HG03159 (cell line): Measurements from ENCODE around the gene ANO7.

Experiments used
- ATAC-seq: cut with Tn5 transposase; IDR thresholded peaks from one replicate; pipeline ENCODE4 v1.9.1; 2021; ENCODE audit warnings: mild to moderate bottlenecking, moderate library complexity; ENCODE audit not compliant: unreplicated experiment

ANO7 gene

DNA sequence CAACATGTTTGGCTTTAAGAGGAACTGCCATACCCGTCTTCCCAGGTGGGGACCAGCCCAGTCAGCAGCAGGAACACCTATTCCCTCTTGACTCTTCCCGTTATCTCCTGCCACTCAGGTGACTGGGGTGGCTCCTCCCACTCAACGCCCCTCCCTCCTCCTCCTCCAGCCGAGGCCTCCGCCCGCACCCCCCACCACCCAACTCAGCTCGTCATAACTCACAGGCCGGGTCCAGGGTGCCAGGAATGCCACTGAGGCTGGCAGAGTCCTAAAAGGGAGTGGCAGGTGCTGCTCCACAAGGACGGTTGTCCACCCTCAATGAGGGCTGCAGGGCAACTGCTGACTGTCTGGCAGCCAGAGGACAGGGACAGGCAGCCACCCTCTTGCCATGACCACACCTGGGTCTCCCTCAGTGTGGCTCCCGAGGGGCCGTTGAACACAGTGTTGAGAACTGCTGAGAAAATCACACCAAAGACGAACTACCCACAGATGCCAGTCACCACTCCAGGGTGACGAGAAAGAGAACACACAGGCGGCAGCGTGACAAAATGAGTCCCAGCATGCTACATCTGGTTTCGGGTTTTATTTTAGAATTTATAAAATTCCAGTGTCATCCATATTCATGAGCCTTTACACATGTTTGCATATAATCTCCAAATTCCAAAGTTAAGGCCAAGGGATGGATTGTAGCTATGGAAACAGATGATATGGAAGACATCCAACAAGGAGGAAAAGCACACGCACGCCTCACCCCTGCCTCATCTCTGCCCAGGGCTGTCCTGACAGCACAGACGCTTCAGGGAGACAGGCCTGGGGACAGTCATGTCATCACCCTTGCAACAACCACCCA lies 38.5 kb downstream of the ANO7 start:
- ATAC-seq = no peak

DNA sequence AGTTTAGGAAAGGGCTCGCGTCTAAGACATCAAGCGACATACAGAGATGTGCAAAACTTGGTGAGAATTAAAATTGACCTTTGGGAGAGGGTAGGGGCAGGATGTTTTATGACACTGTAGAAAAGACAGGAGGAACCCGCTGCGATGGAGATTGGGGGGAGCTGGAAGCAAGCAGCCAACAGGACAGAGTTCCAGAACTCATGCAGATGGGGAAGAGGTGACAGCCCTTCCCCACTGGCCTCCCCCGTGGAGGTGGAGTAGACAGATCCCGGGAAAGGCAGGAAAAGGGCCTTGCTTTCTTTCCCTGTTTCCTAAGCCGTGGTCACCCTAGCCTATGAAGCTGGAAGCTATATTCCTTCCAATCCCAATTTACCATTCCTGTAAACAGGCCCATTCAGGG lies 39.1 kb downstream of the ANO7 start:
- ATAC-seq = no peak

DNA sequence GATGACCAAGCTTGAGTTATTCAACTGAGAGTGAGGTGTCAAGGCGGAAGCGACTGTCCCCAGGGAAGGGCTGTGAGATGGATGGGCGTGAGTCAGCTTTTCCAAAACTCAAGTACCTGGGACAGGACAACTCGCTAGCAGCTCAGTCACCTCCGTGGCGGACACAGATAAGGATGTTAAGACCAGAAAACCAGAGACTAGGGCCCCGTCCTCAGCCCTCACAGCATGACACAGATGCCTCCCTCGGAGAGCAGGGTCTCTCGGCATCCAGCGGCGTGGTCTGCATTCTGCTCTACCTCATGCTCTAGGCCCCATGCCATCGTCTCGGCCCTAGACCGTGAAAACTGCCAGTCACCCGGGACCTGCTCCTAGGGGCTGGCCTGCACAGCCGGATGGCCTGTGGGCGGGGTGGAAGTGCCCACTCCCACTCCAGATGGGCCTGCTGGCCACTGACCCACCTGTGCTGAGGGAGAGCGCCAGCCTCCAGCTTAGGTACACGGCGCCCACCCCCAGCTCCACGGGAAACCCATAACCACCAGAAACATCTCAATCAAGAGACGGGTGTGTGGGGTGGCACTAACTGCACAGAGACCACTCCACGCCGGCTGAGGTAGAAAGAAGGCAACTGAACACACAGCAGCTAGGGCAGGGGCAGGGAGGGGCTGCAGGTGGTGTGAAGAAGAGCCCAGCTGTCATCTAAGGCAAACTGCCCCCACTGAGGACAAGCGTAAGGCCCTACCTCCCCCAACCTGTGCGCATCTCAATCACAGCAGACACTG lies 39.8 kb downstream of the ANO7 start:
- no peak for ATAC-seq

DNA sequence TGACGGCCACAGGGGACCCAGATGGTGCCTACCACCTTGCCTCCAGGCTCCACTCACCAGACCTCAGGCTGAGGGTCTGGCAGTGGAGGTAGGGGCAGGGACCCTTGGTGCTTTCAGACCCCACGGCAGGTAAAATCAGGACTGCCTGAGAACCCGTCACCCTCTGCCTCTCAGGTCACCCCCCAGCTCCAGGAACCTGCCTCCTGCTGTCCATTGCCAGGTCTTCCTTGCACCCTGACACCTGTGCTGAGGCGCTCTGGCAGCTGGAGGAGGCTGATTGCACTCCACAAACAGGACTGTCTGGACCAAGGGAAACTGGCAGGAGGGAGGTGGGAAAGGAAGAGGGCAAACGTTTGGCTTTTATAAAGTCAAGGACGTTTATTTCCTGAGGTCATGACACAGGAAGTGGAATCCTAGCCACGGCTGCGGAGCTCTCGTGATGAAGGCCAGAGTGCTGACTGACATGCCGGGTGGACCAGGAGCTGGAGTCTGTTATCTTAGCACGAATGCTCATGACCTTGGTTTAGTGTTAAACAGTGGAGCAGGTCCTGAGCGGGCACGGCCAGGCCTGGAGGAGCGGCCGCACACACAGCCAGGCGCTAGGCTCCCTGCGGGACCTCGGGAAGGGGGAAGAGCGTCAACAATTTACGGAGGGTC lies 40.5 kb downstream of the ANO7 start:
- ATAC-seq = no peak

DNA sequence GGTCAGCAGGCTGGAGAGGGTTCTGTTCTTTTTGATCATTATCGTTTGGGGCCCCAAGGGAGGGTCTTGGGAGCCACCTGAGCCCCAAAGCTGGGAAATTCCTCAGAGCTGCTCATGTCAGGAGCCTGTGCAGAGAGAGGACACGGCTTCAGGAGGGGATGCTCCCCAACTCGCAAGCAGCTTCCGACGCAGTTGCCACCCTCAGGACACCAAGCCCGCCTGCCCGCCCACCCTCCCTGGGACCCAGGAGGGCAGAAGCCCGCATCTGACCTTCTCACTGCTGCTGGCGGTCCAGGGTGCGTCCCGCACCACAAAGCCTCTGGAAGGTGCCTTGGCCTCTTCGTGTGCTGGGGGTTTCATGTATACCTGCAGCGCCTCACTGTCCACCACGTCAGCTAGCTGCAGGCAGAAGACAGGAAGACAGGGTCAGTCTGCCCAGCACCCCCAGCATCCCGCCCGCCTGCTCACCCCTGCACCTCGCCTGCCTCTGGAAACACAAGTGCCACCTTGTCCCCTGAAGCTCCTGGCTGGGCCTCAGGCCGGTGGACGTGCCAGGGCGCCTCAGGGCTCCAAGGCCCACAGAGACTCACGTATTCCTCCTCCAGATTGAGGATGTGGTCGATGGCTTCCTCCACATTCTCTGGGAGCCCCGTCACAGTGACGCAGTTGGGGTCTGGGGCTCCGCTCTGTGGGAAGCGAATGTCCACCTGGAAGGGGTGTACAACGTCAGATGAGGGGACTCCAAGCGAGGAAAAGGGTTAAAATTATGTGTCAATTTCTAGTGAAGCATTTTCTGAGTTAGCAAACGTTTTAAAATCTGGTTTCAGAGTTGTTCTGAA lies 41.3 kb downstream of the ANO7 start:
- ATAC-seq = no peak

DNA sequence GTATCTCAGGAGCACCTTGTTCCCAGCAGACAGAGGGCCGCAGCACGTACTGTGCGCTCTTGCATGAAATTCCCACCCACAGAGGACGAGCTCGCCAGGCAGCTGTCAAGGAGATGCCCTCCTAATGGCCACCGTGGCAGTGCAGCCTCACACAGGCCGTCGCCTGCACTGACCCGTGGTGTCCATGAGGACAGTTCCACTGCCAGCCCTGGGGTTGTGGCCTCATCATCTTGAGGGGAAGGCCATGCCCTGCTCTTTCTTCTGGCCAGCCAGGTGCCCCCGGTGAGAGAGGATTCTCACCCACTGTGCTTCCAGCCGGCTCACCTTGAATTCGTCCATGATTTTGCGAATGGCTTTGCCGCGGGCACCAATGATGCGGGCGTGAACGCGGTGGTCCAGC lies 42.0 kb downstream of the ANO7 start:
- ATAC-seq = no peak

DNA sequence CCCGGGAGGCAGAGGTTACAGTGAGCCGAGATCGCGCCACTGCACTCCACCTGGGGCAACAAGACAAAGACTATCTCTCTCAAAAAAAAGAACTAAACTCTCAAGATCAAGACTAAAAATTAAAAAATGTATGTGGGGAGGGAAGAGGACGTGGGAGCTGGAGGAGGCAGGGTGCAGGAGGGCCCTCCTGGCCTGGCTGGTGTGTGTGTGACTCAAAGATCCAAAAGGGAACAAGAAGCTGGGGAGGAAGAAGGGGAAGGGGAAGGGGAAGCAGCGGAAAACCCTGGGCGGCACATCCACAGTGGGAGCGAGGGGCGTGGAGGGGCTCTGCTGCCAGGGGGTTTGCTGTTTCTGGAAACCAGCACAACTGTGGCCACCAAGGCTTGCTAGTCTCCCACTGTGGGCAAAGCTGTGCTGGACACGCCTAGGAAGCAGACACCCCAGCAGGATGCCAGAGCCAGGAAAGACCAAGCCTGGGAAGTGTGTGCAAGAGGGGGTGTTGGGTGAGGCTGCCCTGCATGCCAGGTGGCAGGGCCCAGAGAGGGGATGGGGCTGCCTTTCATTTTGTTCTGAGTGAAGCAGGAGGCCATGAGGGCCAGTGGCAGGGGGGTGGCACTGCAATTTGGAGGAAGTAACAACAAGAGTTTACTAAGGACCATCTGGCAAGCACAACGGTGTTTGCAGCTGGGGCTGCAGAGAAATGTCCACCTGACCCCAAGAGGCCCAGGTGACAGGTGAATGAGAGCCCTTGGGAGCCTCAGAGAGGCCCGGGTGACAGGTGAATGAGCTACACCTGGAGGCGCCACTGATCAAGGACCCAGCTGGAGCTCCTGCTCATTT lies 44.5 kb downstream of the ANO7 start:
- no peak for ATAC-seq

DNA sequence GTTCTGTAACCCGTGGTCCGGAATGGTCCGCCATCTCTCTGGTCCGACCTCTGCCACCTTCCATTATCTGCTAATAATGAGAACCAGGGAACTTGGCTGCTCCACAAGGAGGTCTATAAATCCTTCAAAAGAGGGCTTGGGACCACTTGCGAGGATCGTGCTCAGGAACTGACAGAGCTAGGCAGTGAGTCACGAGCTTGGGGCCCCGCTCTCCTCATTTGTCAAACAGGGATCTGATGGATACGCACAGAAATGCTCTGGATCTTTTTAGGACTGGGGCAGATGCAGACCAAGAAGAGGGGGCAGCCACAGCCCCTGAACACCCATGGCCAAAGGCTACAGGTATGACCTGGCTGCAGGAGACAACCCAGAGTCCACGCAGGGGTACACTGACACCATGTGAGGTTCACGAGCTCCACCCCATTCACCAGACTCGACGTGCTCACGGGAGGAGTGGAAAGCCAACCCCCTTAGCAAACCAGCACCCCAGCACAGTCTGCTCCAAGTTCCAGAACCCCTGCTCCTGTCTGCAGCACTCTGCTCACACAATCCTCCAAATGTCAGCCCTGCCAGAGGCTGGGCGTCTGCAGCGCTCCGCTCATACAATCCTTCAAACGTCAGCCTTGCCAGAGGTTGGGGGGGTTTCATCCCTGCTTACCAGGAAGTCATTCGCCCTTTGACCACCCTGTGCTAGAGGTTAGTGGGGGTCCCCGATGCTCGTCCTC lies 45.8 kb downstream of the ANO7 start:
- no peak for ATAC-seq

DNA sequence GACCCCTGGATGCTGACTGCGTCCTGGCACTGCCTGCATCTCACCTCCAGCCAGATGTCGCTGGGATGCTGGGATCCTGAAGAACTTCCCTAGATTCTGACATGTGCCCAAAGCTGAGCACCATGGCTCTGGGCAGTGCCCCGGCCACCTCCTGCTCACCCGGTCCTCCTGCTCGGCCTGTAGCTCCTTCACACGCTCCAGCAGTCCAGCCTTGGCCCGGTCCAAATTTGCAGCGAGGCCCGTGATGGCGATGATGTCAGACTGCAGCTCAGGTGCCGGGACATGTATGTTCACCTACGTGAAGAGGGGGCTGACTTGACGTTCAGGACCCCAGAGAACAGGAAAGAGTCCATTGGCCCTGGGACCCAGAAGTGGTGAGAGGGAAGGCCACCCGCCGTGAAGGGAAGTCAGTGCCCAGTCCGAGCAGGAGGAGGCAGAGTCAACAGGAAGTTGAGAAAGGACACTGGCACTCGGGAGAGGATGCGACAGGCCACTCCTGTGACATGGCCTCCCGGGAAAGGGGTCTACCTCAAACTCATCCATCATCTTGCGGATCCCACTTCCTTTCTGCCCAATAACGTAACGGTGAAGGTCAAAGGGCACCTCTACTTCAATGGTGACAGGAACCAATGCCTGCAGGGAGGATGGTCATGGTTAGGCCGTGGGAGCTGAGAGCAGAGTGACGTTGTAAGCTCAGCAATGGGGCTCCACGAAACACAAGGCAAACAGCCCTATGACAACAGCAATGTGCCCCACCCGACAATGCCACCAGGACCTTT lies 46.7 kb downstream of the ANO7 start:
- ATAC-seq = no peak

DNA sequence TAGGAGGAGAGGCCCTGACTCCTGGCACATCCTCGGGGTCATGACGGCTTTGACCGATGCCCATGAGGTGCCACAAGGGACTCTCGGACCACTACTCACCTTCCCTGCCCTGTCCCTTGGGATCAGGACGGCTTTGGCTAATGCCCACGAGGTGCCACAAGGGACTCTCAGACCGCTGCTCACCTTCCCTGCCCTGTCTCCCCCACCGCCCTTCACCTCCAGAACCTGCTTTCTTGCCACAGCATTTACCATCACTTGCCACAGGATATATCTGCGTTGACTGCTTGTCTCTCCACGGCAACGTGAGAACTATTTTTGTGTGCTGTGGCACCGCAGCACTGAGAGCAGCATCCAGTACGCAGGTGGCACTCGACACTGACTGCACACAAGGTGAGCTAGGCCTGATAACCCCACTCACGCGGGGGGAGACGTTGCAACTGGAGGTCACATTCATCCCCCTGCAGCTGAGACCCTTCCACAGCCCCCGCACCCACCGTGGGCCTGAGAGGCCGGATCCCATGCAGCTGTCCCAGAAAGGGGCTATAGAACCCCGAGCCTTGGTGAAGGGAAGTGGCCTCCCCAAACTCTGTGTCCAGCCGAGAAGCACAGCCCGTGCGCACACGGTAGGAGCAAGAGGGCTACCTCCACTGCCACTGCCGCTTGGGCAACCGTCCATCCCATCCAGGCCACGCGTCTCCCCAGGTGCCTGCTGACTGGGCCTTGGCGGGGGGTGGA lies 47.5 kb downstream of the ANO7 start:
- ATAC-seq = no peak

DNA sequence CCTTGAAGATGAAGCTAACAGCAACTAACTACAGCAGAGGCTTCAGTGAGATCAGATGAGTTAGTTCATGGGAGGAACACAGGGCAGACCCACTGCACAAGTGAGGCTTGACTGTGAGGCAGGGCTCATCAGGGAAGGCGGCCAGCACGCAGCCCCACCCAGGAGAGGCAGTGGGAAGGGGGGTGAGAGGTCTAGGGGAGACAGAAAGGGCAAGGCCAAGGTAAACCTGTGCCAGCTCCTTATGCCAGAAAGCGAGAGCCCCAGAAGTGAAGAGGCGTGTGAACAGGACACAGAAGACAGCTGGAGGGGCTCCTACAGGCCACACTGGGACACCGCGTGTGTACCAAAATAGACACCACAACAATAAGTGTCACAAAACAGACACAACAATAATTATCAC lies 48.6 kb downstream of the ANO7 start:
- ATAC-seq = no peak

DNA sequence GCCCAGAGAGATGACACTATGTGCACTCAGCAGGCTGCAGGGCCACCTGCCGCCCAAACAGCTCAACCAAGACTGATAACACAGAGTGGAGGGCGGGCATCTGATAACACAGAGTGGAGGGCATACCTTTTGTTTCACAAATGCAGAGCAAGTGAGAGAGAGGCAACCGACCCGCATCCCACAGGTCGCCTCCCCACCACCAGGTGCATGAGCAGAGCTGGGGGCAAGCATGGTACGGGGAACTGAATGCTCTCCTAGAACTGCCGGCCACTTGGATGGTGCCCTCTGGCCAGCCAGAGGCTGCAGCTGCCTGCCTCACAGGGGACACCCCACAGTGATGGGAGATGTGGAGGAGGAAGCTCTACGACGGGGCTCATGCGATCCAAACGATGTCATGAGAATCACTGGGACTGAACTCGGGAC lies 49.5 kb downstream of the ANO7 start:
- ATAC-seq = no peak

DNA sequence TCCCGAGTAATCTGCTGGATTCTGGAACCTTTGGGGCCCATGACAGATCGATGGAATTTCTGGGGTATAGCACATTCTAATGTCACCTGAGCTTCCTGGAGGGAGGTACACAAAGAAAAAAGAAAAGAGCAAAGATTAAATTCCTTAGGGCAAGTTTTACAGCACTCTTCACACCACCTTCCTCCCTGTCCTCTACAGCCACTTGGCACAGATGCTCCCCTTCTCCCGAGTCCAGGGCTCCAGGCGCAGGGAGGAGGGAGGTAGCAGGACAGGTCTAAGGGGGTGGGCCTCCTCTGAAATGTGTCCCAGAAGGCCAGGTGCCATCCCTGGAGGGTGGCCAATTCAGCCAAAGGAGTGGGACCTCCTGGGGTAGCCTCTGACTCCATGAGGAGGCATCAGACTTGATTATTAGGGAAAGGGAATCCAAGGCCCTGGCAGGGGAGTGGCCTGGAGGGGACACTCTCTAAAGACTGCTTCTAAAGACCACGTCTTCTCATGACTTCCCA lies 50.3 kb downstream of the ANO7 start:
- no peak for ATAC-seq

DNA sequence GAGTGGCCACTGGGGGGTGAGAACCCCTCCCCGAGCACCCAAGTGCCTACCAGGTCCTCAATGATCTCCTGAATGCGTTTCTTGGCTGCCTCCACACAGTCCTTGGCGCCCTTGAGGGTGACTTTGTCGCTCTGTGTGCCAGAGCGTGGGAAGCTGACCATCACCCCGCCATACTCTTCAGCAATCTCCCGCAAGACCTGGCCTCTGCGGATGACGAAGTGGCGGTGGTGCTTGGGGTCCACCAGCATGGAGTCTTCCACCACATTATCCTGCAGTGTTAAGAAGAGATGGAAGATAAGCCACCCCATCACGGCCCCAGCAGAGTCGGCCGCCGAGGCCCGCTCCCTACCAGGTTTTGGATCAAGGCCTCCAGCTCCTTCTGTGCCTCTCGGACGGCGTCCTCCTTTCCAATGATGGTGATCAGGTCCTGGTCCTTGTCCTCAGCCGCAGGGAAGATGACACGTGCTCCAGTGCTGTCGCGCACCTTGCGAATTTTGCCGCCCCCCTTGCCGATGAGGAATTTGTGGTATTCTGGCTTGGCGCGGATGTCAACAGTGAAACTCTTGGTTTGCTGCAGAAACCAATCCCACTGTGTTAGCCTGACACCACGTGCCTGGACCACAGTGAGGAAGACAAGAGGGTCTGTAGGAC lies 51.2 kb downstream of the ANO7 start:
- no peak for ATAC-seq

DNA sequence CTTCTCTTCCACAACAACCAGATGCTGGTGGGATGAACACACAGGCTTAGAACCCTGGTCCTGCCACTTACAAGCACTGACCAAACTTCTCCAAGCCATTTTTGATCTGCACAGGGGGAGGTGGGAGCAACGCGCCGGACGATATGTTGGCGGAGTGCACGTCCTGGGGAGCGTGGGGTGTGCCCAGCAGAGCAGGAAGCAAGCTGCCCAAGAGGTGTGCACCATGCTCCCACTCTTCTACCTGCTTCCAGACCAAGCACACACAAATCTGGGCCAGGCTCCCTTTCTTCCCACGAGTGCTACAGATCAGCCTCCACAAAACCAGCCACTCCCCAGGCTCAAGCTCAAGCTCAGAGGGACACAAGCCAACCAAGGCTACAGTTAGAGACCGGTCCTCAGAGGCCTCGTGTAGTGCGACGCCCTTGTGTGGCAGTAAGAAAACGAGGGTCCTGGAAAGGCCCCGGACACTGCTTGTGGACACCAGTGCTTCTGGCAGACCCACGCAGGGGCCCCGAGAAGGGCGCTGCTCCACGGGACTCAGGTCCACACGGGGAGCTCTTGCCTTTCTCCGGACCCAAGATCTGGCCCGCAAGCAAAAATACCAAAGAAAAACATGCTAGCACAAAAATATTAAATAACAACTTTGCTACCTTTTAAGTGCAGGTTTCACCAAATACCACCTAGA lies 52.0 kb downstream of the ANO7 start:
- ATAC-seq = no peak

DNA sequence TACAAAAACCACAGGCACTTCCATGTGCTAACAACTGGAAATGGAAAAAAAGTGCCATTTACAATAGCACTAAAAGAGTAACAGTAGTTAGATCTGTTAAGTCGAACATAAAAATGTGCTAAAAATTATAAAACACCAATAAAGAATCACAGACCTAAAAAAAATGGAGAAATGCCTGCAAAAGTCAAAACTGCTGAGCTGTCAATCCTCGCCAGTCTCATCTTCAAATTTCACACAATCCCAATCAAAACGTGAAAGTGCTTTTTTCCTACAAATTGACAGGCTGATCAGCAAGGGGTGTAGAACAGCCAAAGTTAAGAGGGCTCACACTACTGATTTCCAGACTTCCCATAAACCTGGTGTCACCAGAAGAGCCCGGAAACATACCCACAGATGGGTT lies 53.2 kb downstream of the ANO7 start:
- ATAC-seq = no peak

DNA sequence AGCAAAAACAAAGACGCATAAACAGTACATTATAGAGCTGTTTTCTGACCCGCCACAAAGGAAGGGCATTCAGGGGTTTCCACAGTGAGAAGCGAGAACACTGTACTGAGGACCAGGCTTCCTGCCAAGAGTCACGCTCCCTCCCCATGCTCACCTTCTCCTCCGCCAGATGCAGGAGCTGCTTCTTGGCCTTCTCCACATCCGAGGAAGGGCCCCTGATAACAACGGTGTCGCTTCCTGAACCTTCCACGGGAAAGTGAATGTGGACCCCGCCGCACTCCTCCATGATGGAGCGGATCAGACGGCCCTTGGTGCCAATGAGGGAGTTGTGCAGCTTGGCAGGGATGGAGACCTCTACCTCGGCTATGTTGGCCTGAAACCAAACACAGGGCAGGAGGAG lies 53.8 kb downstream of the ANO7 start:
- no peak for ATAC-seq
